NCI-H187 (cell line): ENCODE measurements around the gene MAP7D2.
A peak's percentile ranks its signal among the peaks of the same experiment; 100 is the strongest.

Experiments used
- DNase-seq, 2 experiments: peaks; one replicate each; lab custom pipeline; 2025; lab: John Stamatoyannopoulos, UW

Gene MAP7D2

GRCh38 chrX:20112022-20112774 is 4.5 kb downstream of the MAP7D2 start:
- DNase-seq, result no peak

GRCh38 chrX:20111271-20111670 is 5.4 kb downstream of the MAP7D2 start:
- no peak for DNase-seq

- DNase-seq, result no peak
Observed at GRCh38 chrX:20101934-20102581, 14.6 kb downstream of the MAP7D2 start.

GRCh38 chrX:20091499-20091898 is 25.2 kb downstream of the MAP7D2 start:
- DNase-seq, result no peak

GRCh38 chrX:20089845-20090244 is 26.9 kb downstream of the MAP7D2 start:
- DNase-seq, result no peak

- no peak for DNase-seq
Observed at GRCh38 chrX:20080277-20080676, 36.4 kb downstream of the MAP7D2 start.

GRCh38 chrX:20071511-20072079 is 45.1 kb downstream of the MAP7D2 start:
- DNase-seq, result no peak

GRCh38 chrX:20067709-20068561 is 48.8 kb downstream of the MAP7D2 start:
- DNase-seq, result no peak

- DNase-seq, result no peak
Observed at GRCh38 chrX:20066968-20067708, 49.6 kb downstream of the MAP7D2 start.

- no peak for DNase-seq
Observed at GRCh38 chrX:20063716-20064351, 52.9 kb downstream of the MAP7D2 start.

- DNase-seq, result no peak
Observed at GRCh38 chrX:20063153-20063552, 53.6 kb downstream of the MAP7D2 start.

GRCh38 chrX:20061855-20062254 is 54.9 kb downstream of the MAP7D2 start:
- DNase-seq, result no peak

- peak; percentile 20 to 44 for DNase-seq
Observed at GRCh38 chrX:20060961-20061748, 55.6 kb downstream of the MAP7D2 start.

- no peak for DNase-seq
Observed at GRCh38 chrX:20059467-20060128, 57.1 kb downstream of the MAP7D2 start.

- no peak for DNase-seq
Observed at GRCh38 chrX:20057479-20057878, 59.2 kb downstream of the MAP7D2 start.

- peak in 1 of 2 experiments; percentile 17 for DNase-seq
Observed at GRCh38 chrX:20056704-20057103, 60.0 kb downstream of the MAP7D2 start.

- no peak for DNase-seq
Observed at GRCh38 chrX:20053537-20053936, 63.2 kb downstream of the MAP7D2 start.

GRCh38 chrX:20046864-20047263 is 69.8 kb downstream of the MAP7D2 start:
- no peak for DNase-seq

GRCh38 chrX:20046223-20046622 is 70.5 kb downstream of the MAP7D2 start:
- DNase-seq, result no peak

GRCh38 chrX:20042221-20042620 is 74.5 kb downstream of the MAP7D2 start:
- no peak for DNase-seq
